CD4-positive, alpha-beta T cell treated with Interleukin-15 for 1 hour (primary cell): ENCODE results near the gene TWF2.
"Not testable (repeated sequence)": the region's sequence is repeated elsewhere in the genome, so short reads cannot be mapped to it uniquely, and the experiment has no call there.

Experiments
- DNase-seq: peaks from one replicate; pipeline ENCODE4 v3.0.0-alpha.2; 2020

Gene TWF2

DNA sequence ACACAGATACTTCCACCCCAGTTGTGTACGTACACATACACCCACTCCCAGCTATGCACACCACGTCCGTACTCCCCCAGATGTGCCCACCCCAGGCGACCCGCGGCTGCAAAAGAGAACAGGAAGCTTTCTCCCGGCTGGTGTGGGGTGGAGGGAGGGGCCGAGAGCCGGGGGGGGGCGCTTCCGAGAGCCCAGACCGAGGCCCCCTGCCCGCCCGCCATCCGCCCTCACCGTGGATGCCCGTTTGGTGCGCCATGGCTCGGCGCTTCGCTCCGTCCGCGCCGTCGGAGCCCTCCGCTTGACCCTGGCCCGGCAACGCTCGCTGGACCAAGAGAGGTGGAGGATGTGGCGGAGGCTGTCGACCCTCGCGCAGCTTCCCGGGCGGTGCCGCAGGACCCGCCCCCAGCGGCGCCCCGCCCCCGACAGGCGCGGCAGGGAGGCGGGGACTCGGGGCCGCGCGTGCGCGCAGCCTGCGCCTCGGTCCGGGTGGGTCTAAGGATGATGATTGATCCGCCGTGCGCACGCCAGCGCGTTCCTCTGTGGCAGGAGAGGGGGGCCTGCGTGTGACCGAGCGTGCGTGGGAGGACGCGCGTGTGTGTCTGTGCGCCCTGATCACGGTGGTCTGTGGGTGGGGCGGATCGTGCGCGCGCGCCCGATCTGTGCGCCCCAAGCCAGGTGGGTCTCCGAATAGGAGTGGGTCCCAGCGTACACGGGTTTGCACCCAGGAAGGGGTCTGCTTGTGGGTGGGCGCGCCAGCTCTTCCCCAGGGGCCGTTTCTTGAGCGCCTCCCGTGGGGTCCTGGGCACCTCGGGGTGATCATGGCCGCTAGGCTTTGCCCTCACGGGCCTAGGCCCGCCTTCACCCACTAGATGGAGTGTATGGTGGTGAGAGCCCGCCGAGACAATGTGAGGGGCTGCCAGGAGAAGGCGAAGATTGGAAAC is at the start of gene TWF2:
Gene TWF2, minus strand, starts transcription at position 398 of the 941 bp plus-strand sequence. Its CDS starts 142 bp downstream, at position 256.
- DNase-seq: peak; percentile 85

DNA sequence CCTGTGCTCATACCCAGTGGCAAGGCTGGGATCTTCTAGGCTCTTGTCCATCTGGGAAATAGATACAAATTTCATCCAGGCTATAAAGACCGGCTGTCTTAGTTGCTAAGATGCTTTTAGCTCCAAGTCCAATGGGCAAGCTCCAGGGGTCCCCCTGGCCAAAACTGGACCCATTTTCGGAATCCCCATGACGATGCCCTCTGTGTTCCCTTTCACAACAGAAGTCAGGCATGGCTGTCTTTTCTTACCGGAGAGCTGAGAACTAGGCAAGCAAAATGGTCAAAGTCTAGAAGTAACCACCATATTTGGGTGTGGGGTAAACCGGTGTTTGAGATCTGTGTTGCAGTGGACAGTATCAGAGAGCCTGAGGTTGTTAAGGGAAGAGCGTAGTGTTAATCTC is 49.7 kb upstream of the TWF2 start:
- DNase-seq: no peak

DNA sequence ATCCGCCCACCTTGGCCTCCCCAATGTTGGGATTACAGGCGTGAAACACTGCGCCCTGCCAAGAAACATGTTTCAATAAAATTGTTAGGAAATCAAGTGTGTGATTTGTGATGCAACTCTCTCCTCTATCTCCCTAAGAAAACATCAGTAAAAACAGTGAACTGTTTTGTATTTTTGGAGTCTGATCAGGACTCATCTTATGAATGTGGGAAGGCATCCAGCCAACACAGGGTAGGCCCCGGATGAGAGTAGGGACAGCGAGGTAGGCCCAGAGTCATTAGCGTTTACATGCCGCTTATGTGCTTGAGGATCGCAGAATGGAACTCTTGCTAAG is 47.8 kb upstream of the TWF2 start:
- no peak for DNase-seq

DNA sequence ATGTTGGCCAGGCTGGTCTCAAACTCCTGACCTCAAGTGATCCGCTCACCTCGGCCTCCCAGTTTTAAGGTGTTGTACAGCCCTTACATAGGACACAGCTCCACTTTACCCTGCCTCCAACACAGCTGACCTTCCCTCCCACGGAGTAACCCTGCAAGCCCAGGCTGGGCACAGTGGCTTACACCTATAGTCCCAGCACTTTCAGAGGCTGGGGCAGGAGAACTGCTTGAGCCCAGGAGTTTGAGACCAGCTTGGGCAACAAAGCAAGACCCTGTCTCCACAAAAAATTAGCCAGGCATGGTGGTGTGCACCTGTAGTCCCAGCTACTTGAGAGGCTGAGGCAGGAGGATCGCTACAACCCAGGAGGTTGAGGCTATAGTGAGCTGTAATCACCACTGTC is 45.1 kb upstream of the TWF2 start:
- DNase-seq: not testable (repeated sequence)

DNA sequence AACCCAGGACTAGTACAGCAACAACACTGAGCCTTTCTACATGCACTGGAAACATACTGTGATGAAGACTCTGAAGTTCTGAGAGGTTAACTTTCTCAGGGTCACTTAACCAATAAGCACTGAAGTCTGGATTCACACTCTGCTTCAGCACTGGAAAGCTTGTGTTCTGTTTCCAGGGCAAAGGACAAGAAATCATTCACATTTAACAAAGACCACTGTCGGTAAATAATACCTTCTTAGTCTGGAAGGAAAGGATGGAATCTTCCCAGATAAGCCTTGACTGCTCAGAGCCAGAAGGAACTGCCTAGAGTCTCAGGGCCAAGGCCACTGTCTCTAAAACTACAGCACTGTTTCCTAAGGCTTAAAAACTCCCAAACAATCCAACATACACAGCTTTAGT is 44.3 kb upstream of the TWF2 start:
- no peak for DNase-seq

DNA sequence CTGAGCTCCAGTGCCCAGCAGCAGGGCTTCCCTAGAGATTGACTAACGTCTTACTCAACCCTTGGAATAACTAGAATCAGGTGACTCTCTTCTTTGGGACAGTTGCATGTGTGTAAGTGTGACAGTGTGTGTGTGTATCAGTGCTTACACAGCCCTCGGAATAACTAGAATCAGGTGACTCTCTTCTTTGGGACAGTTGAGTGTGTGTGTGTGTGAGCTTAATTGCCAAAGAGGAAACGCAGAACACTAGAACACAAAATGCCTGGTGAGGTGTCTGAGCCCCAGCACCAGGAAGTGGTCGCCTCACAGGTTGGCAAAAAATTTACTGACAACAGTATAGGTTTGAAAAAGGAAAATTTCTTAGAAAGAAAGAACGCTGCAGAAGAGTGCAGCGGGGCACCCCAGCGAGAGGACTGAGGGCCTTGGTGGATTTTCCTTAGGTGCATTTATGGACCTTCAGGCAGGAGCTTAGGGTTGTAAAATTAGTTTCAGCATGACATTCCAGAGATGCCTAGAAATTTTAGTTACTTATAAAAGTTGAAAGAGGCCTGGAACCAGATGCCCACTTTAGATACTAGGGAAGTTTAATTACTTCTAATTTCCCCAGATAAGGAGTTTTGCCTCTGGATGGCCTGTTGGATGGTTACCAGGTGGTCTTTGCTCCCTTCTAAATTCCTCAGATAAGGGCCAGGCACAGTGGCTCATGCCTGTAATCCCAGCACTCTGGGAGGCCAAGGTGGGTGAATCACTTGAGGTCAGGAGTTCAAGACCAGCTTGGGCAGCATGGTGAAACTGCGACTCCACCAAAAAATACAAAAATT is 43.2 kb upstream of the TWF2 start:
- peak; percentile 59 for DNase-seq

DNA sequence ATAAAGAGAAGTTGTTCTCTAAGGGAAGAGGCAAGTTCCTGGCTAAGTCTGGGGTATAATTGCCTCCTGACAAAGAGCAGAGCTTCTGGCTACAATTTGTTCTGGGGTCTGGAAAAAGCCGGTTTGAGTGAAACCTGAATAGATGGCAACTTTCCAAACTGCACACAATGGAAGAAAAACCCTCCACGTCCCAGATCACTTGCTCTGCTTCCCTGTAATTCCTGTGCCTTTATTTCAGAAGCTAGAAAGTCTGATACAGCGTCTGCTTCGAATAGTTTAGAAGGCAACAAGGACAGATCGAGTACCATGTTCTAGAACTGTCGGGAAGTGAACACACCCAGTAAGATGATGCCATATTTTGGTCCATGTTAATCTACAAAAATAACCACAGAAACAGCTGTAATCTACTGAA is 41.1 kb upstream of the TWF2 start:
- DNase-seq: no peak

DNA sequence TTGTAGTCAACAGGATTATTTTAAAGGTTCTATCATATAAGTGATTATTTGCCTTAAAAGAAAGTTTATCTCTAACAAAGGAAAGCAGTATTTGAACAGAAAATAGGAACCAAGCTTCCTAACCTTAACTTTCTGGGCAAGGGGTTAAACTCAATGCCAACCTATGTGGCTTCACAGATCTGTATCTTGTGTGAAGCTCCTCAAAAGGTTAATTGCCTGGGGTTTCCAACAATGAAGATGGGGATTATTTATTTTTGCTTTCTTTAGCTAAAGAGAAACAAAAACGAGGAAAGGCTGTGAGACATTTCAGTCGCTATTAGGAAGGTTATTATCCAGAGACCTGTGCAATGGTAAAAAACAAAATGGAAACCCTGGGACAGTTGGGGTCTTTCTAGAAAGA is 40.6 kb upstream of the TWF2 start:
- no peak for DNase-seq

DNA sequence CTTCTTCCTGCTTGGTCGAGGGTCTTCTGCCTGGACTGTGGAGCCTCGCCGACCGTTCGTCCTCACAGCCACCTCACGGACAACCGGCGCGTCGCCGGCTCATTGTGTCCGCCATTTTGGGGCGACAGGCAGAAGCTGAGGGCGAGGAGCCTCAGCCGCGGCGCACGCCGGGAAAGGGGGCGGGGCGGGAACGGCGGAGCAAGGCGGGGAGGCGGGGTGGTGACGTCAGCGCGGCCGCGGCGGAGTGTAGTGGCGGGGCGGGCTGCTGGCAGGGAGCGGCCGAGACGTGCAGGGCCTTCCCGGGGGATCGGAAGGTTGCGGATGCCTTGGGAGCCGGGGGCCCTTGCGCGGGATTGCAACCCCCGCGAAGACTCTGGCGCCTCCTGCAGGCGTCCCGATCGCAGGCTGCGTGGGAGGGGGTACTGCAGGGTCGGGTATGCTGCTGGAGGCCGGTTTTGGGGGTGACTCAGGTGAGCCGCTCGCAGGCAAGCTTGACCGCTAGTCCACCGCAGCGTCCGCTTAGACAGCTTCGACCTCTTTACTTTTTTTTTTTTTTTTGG is 39.6 kb upstream of the TWF2 start, which contains the start of gene WDR82:
Gene WDR82, minus strand, starts transcription at position 140 of the 560 bp plus-strand sequence. CDS start 288 bp downstream, outside the sequence.
- DNase-seq: peak; percentile 95

DNA sequence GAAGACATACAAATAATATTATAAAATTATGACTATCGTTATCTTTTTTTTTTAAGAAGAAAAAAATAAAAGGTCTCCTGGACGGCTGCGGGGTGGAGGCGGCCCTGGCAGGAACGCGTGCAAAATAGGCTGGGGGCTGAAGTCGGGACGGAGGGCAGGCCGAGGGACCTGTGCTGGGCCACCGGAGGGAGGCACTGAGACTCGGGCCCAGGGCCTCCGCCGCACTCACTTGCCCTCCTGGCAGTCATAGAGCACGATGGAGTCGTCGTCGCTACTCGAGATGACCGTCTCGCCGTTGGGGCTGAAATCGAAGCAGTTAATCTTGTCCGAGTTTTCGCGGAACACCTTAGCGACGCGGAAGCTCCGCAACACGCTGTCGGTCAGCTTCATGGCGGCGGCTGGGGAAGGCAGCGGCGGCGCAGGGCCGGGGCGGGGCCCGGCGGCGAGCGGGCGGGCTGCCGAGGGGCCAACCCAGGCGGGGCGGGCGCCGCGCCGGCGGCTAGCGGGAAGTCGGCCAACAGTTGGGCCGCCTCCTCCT is 39.1 kb upstream of the TWF2 start:
- DNase-seq: peak; percentile 67

DNA sequence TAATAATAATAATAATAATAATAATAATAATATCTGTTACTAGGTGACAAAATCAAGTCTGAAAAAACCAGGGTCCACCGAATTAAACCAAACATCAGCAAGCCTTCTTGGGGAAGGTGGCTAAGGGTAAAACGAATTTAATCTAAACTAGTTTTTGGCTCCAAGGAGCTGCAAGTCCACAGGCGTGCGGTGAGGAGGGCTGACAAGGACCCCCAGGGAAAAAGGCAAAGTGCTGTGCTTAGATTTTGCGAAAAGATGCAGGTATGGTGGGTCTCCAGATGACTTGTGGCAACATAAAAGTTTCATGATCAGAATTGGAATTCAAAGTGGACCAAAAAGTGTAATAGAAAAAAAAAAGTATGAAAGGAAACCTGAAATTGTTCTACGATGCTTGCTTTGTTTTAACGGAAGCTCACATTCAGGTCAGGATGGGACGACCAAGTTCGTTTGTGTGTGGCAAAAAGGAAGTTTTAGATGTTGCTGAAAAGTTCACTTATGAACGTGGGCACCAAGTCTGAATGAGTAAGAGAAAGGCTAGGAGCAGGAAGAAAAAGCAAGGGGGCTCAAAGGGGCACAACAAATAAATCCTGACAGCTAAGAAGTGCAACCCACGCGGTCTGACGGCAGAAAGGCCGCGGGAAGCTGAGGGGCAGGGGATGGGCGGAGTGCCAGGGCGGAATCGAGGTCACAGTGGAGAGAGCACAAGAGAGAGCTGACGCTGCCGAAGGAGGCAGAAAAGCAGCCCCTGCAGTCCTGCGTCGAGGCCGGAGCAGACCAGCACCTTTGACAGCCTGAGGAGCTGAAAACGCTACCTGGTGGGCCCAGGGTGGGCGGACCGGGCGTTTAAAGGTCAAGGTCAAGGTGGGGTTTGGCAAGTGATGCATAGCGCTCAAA is 38.4 kb upstream of the TWF2 start:
- peak; percentile 74 for DNase-seq

DNA sequence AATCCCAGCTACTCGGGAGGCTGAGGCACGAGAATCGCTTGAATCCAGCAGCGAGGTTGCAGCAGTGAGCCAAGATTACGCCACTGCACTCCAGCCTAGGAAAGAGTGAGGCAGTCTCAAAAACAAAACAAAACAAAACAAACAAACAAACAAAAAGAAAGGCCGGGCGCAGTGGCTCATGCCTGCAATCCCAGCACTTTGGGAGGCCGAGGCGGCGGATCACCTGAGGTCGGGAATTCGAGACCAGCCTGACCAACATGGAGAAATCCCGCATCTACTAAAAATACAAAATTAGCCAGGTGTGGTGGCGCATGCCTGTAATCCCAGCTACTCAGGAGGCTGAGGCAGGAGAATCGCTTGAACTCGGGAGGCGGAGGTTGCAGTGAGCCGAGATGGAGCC is 35.8 kb upstream of the TWF2 start:
- DNase-seq: not testable (repeated sequence)

DNA sequence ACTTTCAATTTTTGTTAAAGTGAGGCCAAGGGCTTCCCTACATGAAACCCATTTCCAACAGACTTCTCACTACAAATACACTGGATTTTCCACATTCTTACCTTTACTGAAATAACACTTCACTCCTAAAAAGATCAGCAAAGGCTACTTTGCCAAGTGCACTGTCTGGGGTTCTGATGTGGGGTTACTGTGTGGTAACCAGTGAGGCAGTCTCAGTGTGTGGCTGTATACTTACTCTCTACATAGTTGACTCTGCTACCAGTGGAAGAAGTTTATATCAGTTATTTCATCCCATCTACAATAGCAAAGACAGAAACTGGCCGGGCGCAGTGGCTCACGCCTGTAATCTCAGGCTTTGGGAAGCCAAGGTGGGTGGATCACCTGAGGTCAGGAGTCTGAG is 33.9 kb upstream of the TWF2 start:
- no peak for DNase-seq

DNA sequence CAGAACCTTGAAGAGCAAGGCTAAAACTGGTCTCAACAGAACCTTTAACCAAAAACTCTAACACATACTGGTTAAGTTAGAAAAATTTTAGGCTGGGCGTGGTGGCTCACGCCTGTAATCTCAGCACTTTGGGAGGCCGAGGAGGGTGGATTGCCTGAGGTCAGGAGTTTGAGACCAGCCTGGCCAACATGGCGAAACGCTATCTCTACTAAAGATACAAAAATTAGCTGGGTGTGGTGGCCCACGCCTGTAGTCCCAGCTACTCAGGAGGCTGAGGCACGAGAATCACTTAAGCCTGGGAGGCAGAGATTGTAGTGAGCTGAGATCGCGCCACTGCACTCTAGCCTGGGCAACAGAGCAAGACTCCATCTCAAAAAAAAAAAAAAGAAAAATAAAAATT is 33.2 kb upstream of the TWF2 start:
- DNase-seq: not testable (repeated sequence)

DNA sequence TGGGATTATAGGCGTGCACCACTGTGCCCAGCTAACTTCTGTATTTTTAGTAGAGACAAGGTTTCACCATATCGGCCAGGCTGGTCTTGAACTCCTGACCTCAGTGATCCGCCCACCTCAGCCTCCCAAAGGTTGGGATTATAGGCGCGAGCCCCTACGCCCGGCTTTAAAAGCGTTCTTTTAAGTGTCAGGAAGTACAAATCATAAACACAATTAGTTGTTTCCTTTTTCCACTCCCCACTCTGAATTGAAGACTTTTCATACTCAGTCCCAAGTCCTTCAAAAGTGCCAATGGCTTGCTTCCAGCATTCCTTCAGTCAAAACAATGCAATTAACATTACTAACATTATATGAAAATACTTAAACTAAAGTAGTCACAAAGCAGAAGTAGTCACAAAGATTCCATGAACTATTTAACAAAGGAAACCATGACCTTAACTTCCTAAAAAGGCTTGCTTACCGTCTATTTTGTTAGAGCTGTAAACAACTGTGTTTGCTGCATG is 31.3 kb upstream of the TWF2 start:
- no peak for DNase-seq

DNA sequence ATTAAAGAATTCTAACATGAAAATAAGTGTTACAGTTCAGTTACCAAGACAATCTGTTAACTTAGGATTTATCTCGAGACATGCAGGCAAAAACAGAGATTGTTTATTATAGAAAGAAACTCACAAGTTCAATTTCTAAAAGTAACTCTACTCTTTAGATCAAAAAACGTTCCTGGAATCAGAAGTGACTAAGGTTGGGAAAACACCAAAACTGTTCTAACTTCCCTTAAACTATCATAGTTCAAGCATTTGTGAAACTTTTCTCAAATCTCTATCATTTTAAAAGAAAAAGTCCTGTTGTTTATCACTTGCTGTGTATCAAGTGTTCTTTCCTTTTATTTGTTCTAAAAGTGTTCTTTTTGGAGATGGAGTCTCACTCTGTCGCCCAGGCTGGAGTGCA is 30.8 kb upstream of the TWF2 start:
- DNase-seq: no peak

DNA sequence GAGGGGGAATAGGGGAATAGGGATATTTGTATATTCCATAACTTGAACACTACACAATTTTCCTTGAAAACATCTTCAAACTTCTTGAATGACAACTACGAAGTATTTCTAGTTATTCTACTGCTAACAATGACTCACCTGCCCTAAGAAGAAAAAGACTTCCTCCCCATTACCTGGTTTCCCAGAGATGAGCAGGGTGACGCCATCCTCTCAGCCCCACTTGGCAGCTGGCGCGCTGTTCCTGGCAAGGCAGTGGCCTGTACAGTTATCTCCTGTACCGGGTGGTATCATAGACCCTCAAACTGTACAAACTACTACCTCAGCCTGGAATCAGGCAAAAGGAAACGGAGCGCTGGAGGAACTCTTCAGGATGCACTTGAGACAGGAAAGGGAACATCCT is 29.1 kb upstream of the TWF2 start:
- DNase-seq: peak; percentile 60

DNA sequence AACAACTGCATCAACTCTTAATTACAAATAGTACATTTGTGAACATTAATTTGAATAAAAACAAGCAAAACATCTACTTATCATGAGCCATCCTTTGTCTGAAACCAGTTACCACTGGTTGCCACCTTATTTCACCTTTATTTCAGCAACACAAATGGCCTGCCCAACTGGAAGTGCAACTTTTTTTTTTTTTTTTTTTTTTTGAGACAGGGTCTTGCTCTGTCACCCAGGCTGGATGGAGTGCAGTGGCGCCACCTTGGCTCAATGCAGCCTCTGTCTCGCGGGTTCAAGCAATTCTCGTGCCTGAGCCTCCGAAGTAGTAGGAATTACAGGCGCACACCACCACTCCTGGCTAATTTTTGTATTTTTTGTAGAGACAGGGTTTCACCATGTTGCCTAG is 26.4 kb upstream of the TWF2 start:
- DNase-seq: no peak

DNA sequence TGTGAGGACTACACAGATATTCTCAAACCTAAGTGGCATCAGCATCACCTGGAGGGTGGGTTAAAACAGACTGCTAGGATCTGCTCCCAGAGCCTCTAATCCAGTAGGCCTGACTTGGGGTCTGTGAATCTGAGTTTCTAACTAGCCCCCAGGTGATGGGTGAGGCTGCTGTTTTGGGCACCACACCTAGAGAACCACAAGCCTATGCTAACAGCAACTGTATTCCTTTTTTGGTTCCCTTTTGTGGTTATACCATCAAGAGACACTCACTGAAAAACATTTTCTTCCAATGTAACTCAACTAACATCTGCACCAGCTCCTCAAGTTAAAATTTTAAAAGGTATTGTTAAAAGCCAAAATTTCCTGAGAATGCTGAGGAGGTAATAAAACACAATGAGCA is 23.5 kb upstream of the TWF2 start:
- no peak for DNase-seq

DNA sequence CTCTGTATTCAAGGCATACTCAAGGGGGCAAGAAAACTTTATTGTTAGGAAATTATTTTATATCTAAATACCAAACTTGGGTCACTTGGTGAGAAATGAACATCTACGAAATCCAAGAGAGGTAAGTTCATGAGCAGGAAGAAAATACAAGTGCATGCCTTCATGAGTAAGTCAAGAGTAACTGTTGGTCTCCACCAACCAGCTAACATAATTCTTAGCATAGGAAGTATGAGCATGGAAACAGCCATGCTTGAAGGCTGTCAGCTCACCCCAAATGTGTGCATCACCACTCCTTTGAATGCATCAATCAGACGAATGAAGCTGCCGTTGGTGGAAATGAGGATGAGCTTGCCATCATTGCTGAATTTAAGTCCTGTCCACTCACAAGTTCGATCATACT is 20.5 kb upstream of the TWF2 start:
- DNase-seq: no peak

DNA sequence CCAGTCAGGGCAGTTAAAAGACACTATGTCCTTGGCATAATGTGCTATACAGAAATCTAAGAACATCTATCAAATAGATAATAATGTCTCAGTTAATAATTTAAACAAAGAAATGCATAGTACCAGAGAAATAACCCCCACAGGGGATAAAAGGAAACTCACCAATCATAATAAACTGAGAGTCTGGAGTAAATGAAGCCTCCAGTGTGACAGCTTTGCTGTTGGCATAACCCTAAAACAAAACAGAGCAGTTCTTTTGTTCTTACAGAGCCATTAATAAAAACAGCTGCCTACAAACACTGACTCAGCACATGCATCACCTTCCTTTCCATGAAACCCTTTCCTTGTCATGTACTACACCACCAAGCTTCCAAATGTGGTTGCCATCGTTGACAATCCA is 20.1 kb upstream of the TWF2 start:
- no peak for DNase-seq

DNA sequence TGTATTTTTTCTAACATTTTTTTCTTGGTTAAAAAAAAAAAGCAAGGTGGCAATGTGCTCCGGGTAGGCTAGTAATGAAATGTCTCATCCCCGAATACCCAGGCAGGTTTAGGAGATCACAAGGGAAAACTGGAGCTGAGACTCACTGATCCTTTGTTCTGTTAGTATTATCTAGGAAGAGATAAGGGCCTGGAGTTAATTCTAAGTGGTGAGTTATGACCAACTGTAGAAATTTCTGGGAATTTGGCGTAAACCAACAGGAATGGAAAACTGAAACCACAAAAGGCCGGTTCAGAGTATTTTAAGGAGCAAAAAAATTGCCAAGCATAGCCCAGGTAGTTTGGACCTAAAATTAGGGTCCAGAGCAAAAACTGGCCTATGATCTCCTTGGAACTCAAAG is 19.0 kb upstream of the TWF2 start:
- no peak for DNase-seq
